Ovary (tissue), 9 donors: ENCODE results near the gene SFTA2. TPM values are rescaled to one million over a fixed set of nuclear protein-coding genes. Genes with fewer than 3 reads are reported as not detected.
"Not testable (repeated sequence)": the region's sequence is repeated elsewhere in the genome, so short reads cannot be mapped to it uniquely, and the experiment has no call there.

ENCODE experiments used
- DNase-seq, 5 donors: peaks; one replicate each; pipeline ENCODE4 v3.0.0-alpha.2; 2019 to 2020
- H3K27ac ChIP-seq, 2 donors: fragments of 200-600 bp; one replicate each; pipeline versions ENCODE4 v1.5.1 to v1.8.0; 2019 to 2022
- H3K27me3 ChIP-seq: fragments of 200-600 bp; one replicate; pipeline ENCODE4 v1.8.0; 2022
- H3K36me3 ChIP-seq: fragments of 200-600 bp; sonication (generic); one replicate; pipeline ENCODE4 v1.5.1; 2019
- H3K4me1 ChIP-seq: one replicate; pipeline ENCODE4 v1.8.1; 2013; ENCODE audit warnings: mild to moderate bottlenecking, moderate library complexity; ENCODE audit not compliant: insufficient read depth
- H3K4me3 ChIP-seq: fragments of 200-600 bp; sonication (generic); one replicate; pipeline ENCODE4 v1.5.1; 2017
- H3K9me3 ChIP-seq, 2 donors: fragments of 200-600 bp in 1 of 2; sonication (generic) in 1 of 2; one replicate each; pipeline versions ENCODE4 v1.5.1 to v1.8.1; 2013 to 2019; ENCODE audit warnings: mild to moderate bottlenecking in 1 of 2, moderate library complexity in 1 of 2
- CTCF ChIP-seq, 3 donors: fragments of 450-650 bp in 2 of 3; fragments of 200-600 bp in 1 of 3; IDR thresholded peaks; one replicate each; pipeline versions ENCODE4 v1.5.1 to v1.8.0; 2016 to 2022; ENCODE audit warnings: antibody characterized with exemption in 3 of 3, mild to moderate bottlenecking in 1 of 3
- EP300 ChIP-seq: sonication (generic); formaldehyde crosslinking; IDR thresholded peaks from one replicate; pipeline ENCODE4 v1.6.1; 2017; ENCODE audit warnings: antibody characterized with exemption
- POLR2A ChIP-seq: fragments of 450-650 bp; IDR thresholded peaks from one replicate; pipeline ENCODE4 v1.6.1; 2017; ENCODE audit warnings: antibody characterized with exemption, mild to moderate bottlenecking, moderate library complexity
- WGBS, 3 donors: extraction: QIAGEN DNeasy Blood & Tissue Kit in 1 of 3; methylation state at CpG; one replicate each; pipeline versions ENCODE4 v1.1.5 to v1.1.7; 2013 to 2017; 5-methylcytosine and 5-hydroxymethylcytosine counted together
- intact Hi-C, 4 donors: fragments of 100-400 bp; cut with DNase I; formaldehyde crosslinking; loops; one replicate each; pipeline versions ENCODE4 v1.11.0 to v1.15.1; 2022 to 2023
- polyA plus RNA-seq, 2 donors: library from polyadenylated mRNA; stranded (reverse); fragments of 200-250 nt in 1 of 2; fragments of 350-450 nt in 1 of 2; fragmentation: Illumina TruSeq in 1 of 2; extraction: RNeasy Lipid Tissue Mini Kit (QIAGEN cat#74804) in 1 of 2; gene quantifications; one replicate each; pipeline ENCODE4 v1.2.3, GENCODE V29; 2013 to 2014
- total RNA-seq, 7 donors: library from RNA; depleted of rRNA in 2 of 7; stranded (reverse); fragments of >200 nt in 2 of 7; fragmentation: NEBNext Ultra II Directional in 3 of 7; extraction: Animal tissue kit (Norgen Biotek cat#: 25700) in 3 of 7; gene quantifications; one replicate each; pipeline versions ENCODE4 v1.1.0 to v1.2.4, GENCODE V29; 2016 to 2023
- donor health status: DM: no; HTN: no; CAD: no; lungs with moderate emphysema.
- donor health status: DM: no; HTN: no; CAD: no.
- donor health status: Bipolar disorder and iron deficiency.
- donor health status: DM: yes; HTN: yes; CAD: no.
- donor health status: DM: no; HTN: no; CAD: no.
- donor health status: DM: yes; HTN: yes; CAD: no.

Gene SFTA2
- total and polyA plus RNA-seq, 9 donors: 0.80 to 3.1 (median 0.82) TPM; not detected in 6

- no peak for DNase-seq
- H3K36me3 ChIP-seq: no peaks in the 10 kb centered on the region
- WGBS, 3 donors: 82 to 93% (median 87%) methylated on average over 4 of the region's 4 CpGs
- no peaks in the 10 kb centered on the region for H3K4me1 ChIP-seq
- no peaks in the 10 kb centered on the region for H3K27me3 ChIP-seq
- H3K27ac ChIP-seq: no peak overlapping the region
- intact Hi-C loops: loop anchor here in 1 of 4 donors (10.0 kb wide), 1 partner anchor 124 kb away; no protein-coding TSS in a partner anchor
- no peaks in the 10 kb centered on the region for H3K9me3 ChIP-seq
- no peak overlapping the region for H3K4me3 ChIP-seq
- TF ChIP-seq EP300 (no peak), POLR2A (no peak), CTCF (IDR thresholded peaks at IDR 0.05) (no peak)
Observed at GRCh38 chr6:30930506-30930905, 1.5 kb downstream of the SFTA2 start.

GRCh38 chr6:30928677-30929076, 3.3 kb downstream of the SFTA2 start:
- H3K27ac ChIP-seq: no peak overlapping the region
- 93 to 99% (median 94%) methylated on average over 3 of the region's 3 CpGs for WGBS, 3 donors
- TF ChIP-seq CTCF (IDR thresholded peaks at IDR 0.05): no peak

GRCh38 chr6:30927080-30927479, 4.9 kb downstream of the SFTA2 start:
- not testable (repeated sequence) for H3K4me1 ChIP-seq, H3K36me3 ChIP-seq, DNase-seq, H3K27ac ChIP-seq, H3K9me3 ChIP-seq, H3K27me3 ChIP-seq, H3K4me3 ChIP-seq
- WGBS, 3 donors: 90 to 100% (median 94%) methylated on average over 3 of the region's 3 CpGs
- intact Hi-C loops: loop anchor here in 1 of 4 donors (10.0 kb wide), 1 partner anchor 138 kb away; no protein-coding TSS in a partner anchor

More at GRCh38 chr6:30928677-30929076, 3.3 kb downstream of the SFTA2 start:
- H3K36me3 ChIP-seq: no peaks in the 10 kb centered on the region
- no peaks in the 10 kb centered on the region for H3K27me3 ChIP-seq
- H3K4me1 ChIP-seq: no peaks in the 10 kb centered on the region
- no peaks in the 10 kb centered on the region for H3K9me3 ChIP-seq
- no peak overlapping the region for H3K4me3 ChIP-seq
- intact Hi-C loops: loop anchor here in 1 of 4 donors (10.0 kb wide), 1 partner anchor 136 kb away; no protein-coding TSS in a partner anchor
- no peak for DNase-seq

- TF ChIP-seq EP300 (no peak), POLR2A (no peak), CTCF (IDR thresholded peaks at IDR 0.05) (no peak)
- 73 to 88% (median 84%) methylated on average over 4 of the region's 4 CpGs for WGBS, 3 donors
- Histone ChIP-seq H3K9me3 (no peaks in the 10 kb centered on the region), H3K27ac (no peak overlapping the region), H3K27me3 (no peaks in the 10 kb centered on the region), H3K4me1 (no peaks in the 10 kb centered on the region), H3K4me3 (no peak overlapping the region), H3K36me3 (no peaks in the 10 kb centered on the region)
- no peak for DNase-seq
- intact Hi-C loops: loop anchor here in 1 of 4 donors (10.0 kb wide), 1 partner anchor 138 kb away; no protein-coding TSS in a partner anchor
Observed at GRCh38 chr6:30926644-30927043, 5.3 kb downstream of the SFTA2 start.

- H3K9me3 ChIP-seq, H3K36me3 ChIP-seq, H3K27me3 ChIP-seq, H3K27ac ChIP-seq, DNase-seq, H3K4me3 ChIP-seq, H3K4me1 ChIP-seq: not testable (repeated sequence)
- intact Hi-C loops: loop anchor here in 1 of 4 donors (10.0 kb wide), 1 partner anchor 141 kb away; no protein-coding TSS in a partner anchor
- 84 to 91% (median 89%) methylated on average over 4 to 9 of the region's 9 CpGs for WGBS, 3 donors
Observed at GRCh38 chr6:30924040-30924627, 7.8 kb downstream of the SFTA2 start.
